ENCODE data around the gene SLCO2B1. TPM values are rescaled to one million over a fixed set of nuclear protein-coding genes. Genes with fewer than 3 reads are reported as not detected.

The SLCO2B1 gene
- total RNA-seq, 1 experiment from 2014 or later = 1.0 TPM

DNA sequence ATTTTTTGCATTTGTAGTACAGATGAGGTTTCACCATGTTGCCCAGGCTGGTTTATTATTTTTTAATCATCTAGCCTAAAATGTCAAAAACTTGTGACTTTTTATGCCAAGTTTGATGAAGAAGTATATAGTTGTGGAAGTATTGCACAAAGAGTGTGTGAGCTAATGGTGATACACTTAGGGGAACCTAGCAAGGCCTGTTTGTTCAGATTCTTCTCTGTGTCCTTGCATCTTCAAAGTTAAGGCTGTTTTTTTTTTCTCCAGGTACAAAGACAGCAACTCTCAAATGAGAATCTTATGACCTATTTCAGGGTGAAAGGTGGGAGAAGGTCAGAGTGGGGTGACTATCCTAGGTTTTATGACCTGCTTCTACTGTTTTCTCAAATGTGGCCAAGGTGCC lies 7.3 kb downstream of the SLCO2B1 start:
- Histone ChIP-seq H3K9me3 (ENCODE audit: low read depth, low read length, poor library complexity, severe bottlenecking) (no peaks in the 10 kb centered on the region), H3K4me1 (ENCODE audit: insufficient read depth, low read length, poor library complexity, severe bottlenecking) (no peaks in the 10 kb centered on the region), H3K27me3 (replicated peaks; ENCODE audit: insufficient read depth, low read depth, low read length, poor library complexity) (no peaks in the 10 kb centered on the region), H3K36me3 (ENCODE audit: insufficient read depth, low read length, poor library complexity, severe bottlenecking) (no peaks in the 10 kb centered on the region), H3K4me3 (ENCODE audit: low read depth, low read length, poor library complexity, severe bottlenecking) (no peak overlapping the region), H3K27ac (ENCODE audit: low read depth, low read length, poor library complexity, severe bottlenecking) (no peak overlapping the region)
- DNase-seq (ENCODE audit: low spot score) = no peak
- TF ChIP-seq, protein P1, sequence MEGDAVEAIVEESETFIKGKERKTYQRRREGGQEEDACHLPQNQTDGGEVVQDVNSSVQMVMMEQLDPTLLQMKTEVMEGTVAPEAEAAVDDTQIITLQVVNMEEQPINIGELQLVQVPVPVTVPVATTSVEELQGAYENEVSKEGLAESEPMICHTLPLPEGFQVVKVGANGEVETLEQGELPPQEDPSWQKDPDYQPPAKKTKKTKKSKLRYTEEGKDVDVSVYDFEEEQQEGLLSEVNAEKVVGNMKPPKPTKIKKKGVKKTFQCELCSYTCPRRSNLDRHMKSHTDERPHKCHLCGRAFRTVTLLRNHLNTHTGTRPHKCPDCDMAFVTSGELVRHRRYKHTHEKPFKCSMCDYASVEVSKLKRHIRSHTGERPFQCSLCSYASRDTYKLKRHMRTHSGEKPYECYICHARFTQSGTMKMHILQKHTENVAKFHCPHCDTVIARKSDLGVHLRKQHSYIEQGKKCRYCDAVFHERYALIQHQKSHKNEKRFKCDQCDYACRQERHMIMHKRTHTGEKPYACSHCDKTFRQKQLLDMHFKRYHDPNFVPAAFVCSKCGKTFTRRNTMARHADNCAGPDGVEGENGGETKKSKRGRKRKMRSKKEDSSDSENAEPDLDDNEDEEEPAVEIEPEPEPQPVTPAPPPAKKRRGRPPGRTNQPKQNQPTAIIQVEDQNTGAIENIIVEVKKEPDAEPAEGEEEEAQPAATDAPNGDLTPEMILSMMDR (conservative IDR thresholded peaks at IDR 0.05; ENCODE audit: low read depth, low read length) = no peak
- TF ChIP-seq EZH2 (IDR thresholded peaks at IDR 0.05; ENCODE audit: borderline replicate concordance, low read depth, low read length, poor library complexity, severe bottlenecking) = no peak
- ChIA-PET POLR2A (ENCODE audit: low non-redundant PET) (no interaction called here), CTCF (interaction anchor here (0.5 kb wide), 1 partner anchor 13 kb away, joined by 5 read pairs; no protein-coding TSS in a partner anchor)
- BruUV-seq (replicated peaks) = no TSS peak
- intact Hi-C loops (cut with micrococcal nuclease; ENCODE audit: unreplicated experiment) = no loop called here

DNA sequence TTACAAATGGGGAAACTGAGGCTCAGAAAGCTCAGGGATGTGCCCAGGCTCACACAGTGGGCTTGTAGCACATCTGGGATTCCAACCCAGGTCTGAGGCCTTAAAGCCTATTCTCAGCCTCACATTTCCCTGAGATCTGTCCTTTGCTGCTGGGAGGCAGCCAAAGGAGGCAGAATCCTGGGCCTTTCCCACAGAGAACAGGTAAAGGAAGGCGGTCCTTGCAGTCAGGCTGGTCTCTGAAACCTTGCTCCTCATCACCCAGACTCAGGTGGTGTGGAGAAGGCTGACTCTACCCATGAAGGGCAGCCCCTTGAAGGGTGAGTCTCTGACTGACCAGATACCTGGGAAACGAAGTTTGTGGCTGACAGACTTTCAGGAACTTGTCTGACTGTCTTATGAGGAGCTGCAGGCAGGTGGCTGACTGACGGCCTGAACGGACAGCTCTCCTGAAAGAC lies 7.8 kb downstream of the SLCO2B1 start:
- H3K4me1 ChIP-seq (ENCODE audit: insufficient read depth, low read length, poor library complexity, severe bottlenecking) = no peaks in the 10 kb centered on the region
- intact Hi-C loops (cut with micrococcal nuclease; ENCODE audit: unreplicated experiment) = no loop called here
- H3K27me3 ChIP-seq (replicated peaks; ENCODE audit: insufficient read depth, low read depth, low read length, poor library complexity) = no peaks in the 10 kb centered on the region
- CTCF ChIA-PET = no interaction called here
- TF ChIP-seq, protein P1 (conservative IDR thresholded peaks at IDR 0.05; ENCODE audit: low read depth, low read length) = no peak
- no peak for TF ChIP-seq EZH2 (IDR thresholded peaks at IDR 0.05; ENCODE audit: borderline replicate concordance, low read depth, low read length, poor library complexity, severe bottlenecking)
- H3K36me3 ChIP-seq (ENCODE audit: insufficient read depth, low read length, poor library complexity, severe bottlenecking) = no peaks in the 10 kb centered on the region
- no peak overlapping the region for H3K4me3 ChIP-seq (ENCODE audit: low read depth, low read length, poor library complexity, severe bottlenecking)
- H3K27ac ChIP-seq (ENCODE audit: low read depth, low read length, poor library complexity, severe bottlenecking) = no peak overlapping the region
- POLR2A ChIA-PET (ENCODE audit: low non-redundant PET) = no interaction called here
- BruUV-seq (replicated peaks) = no TSS peak
- no peaks in the 10 kb centered on the region for H3K9me3 ChIP-seq (ENCODE audit: low read depth, low read length, poor library complexity, severe bottlenecking)
- no peak for DNase-seq (ENCODE audit: low spot score)

DNA sequence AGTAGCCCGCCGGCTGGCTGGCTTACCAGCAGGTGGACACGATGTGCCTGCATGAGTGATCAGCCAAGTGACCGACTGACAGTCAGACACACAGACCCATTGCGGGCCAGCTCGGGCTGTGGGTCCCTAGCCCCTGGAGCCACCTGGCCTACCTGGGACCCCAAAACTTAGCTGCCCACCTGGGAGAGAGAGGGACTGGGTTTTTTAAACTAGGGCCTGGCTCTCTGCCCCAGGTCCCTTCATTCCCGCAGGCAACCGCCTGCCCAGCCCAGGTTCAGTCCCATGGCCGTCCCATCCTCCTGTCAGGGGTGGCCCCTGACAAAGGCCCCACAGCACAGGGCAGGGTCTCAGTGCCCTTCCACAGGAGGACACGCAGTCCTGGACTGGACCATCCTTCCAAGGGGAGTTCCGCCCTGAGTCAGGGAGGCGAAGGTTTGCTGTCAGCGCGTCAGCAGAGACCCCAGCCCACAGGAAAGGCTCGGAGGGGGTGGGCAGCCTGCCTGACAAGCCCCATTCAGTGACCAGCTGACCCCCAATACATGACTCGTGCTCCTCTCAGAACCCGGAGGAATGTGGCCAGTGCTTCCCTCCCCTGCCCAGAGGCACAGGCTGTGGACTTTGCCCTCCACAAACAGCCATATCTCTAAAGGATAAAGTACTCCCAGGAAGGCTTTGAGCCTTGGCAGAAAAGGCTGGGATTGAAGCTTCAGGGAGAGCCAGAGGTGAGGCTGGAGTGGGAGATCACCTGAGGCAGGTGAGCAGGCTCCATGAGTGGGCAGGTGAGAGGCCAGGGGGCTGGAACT lies 8.4 kb downstream of the SLCO2B1 start:
- no peak overlapping the region for H3K27ac ChIP-seq (ENCODE audit: low read depth, low read length, poor library complexity, severe bottlenecking)
- ChIA-PET CTCF (interaction anchor here (0.5 kb wide), 1 partner anchor 15 kb away, joined by 4 read pairs; no protein-coding TSS in a partner anchor), POLR2A (ENCODE audit: low non-redundant PET) (no interaction called here)
- H3K36me3 ChIP-seq (ENCODE audit: insufficient read depth, low read length, poor library complexity, severe bottlenecking) = no peaks in the 10 kb centered on the region
- no TSS peak for BruUV-seq (replicated peaks)
- H3K27me3 ChIP-seq (replicated peaks; ENCODE audit: insufficient read depth, low read depth, low read length, poor library complexity) = no peaks in the 10 kb centered on the region
- H3K4me3 ChIP-seq (ENCODE audit: low read depth, low read length, poor library complexity, severe bottlenecking) = no peak overlapping the region
- intact Hi-C loops (cut with micrococcal nuclease; ENCODE audit: unreplicated experiment) = no loop called here
- TF ChIP-seq, protein P1 (conservative IDR thresholded peaks at IDR 0.05; ENCODE audit: low read depth, low read length) = no peak
- H3K9me3 ChIP-seq (ENCODE audit: low read depth, low read length, poor library complexity, severe bottlenecking) = no peaks in the 10 kb centered on the region
- no peak for DNase-seq (ENCODE audit: low spot score)
- no peaks in the 10 kb centered on the region for H3K4me1 ChIP-seq (ENCODE audit: insufficient read depth, low read length, poor library complexity, severe bottlenecking)

All from A673 (cell line).